Measurements from ENCODE around the gene OPCML. TPM values are rescaled to one million over a fixed set of nuclear protein-coding genes. Genes with fewer than 3 reads are reported as not detected.

The OPCML gene
- polyA plus RNA-seq, 3 donors = not detected

GRCh38 chr11:133337951-133338418 lies 194.3 kb downstream of the OPCML start:
- intact Hi-C loops (cut with micrococcal nuclease) = no loop called here
- Mint-ChIP-seq H3K27ac (no peak overlapping the region), H3K4me3 (no peak overlapping the region), H3K36me3 (no peaks in the 10 kb centered on the region), H3K4me1 (no peaks in the 10 kb centered on the region), H3K27me3 (ENCODE audit: low read depth in 3 of 3) (no peaks in the 10 kb centered on the region), H3K9me3 (peaks cover 0 to 7% (median 4%) of the 10 kb centered on the region in 7 donors)
- Histone ChIP-seq H3K4me3 (replicated peaks in 1 of 3; ENCODE audit: low read depth in 2 of 3, low read length in 3 of 3) (no peak overlapping the region), H3K27ac (ENCODE audit: low read depth in 1 of 2, low read length in 2 of 2) (no peak overlapping the region), H3K36me3 (replicated peaks in 1 of 2; ENCODE audit: control insufficient read depth in 1 of 2, insufficient read depth in 2 of 2, low read length in 2 of 2) (no peaks in the 10 kb centered on the region), H3K4me2 (replicated peaks; ENCODE audit: extremely low read depth, low read length, poor library complexity, severe bottlenecking) (no peak overlapping the region), H3K79me2 (ENCODE audit: insufficient read depth, low read length) (no peaks in the 10 kb centered on the region), H3K27me3 (ENCODE audit: control insufficient read depth in 2 of 2, insufficient read depth in 2 of 2, low read length in 2 of 2) (no peaks in the 10 kb centered on the region), H4K20me1 (ENCODE audit: insufficient read depth, low read length) (no peaks in the 10 kb centered on the region), H3K9me3 (replicated peaks in 1 of 2; ENCODE audit: control insufficient read depth in 1 of 2, insufficient read depth in 1 of 2, low read length in 2 of 2) (no peaks in the 10 kb centered on the region), H3K9ac (ENCODE audit: insufficient read depth, low read length, poor library complexity, severe bottlenecking) (no peak overlapping the region), H3K4me1 (ENCODE audit: control insufficient read depth in 1 of 2, insufficient read depth in 2 of 2, low read length in 2 of 2) (no peaks in the 10 kb centered on the region), H2AFZ (ENCODE audit: insufficient read depth, low read depth, low read length, poor library complexity, severe bottlenecking) (no peak overlapping the region)
- no peak for TF ChIP-seq CTCF (IDR thresholded peaks at IDR 0.05)
- 89% methylated on average over 4 of the region's 7 CpGs for WGBS (ENCODE audit: insufficient coverage)
- no peak for DNase-seq

GRCh38 chr11:133337193-133337592 lies 195.1 kb downstream of the OPCML start:
- TF ChIP-seq CTCF (IDR thresholded peaks at IDR 0.05) = no peak
- H3K36me3 Mint-ChIP-seq = no peaks in the 10 kb centered on the region
- H3K4me1 ChIP-seq (ENCODE audit: control insufficient read depth in 1 of 2, insufficient read depth in 2 of 2, low read length in 2 of 2) = no peaks in the 10 kb centered on the region
- no peak overlapping the region for H2AFZ ChIP-seq (ENCODE audit: insufficient read depth, low read depth, low read length, poor library complexity, severe bottlenecking)
- no peak overlapping the region for H3K4me3 ChIP-seq (replicated peaks in 1 of 3; ENCODE audit: low read depth in 2 of 3, low read length in 3 of 3)
- no peaks in the 10 kb centered on the region for H3K4me1 Mint-ChIP-seq
- DNase-seq = no peak
- H3K27ac ChIP-seq (ENCODE audit: low read depth in 1 of 2, low read length in 2 of 2) = no peak overlapping the region
- no peak overlapping the region for H3K9ac ChIP-seq (ENCODE audit: insufficient read depth, low read length, poor library complexity, severe bottlenecking)
- intact Hi-C loops (cut with micrococcal nuclease) = no loop called here
- no peaks in the 10 kb centered on the region for H3K79me2 ChIP-seq (ENCODE audit: insufficient read depth, low read length)
- H3K9me3 Mint-ChIP-seq = peaks cover 0 to 8% (median 4%) of the 10 kb centered on the region in 7 donors
- H3K27me3 Mint-ChIP-seq (ENCODE audit: low read depth in 3 of 3) = no peaks in the 10 kb centered on the region
- no peaks in the 10 kb centered on the region for H3K27me3 ChIP-seq (ENCODE audit: control insufficient read depth in 2 of 2, insufficient read depth in 2 of 2, low read length in 2 of 2)
- no peaks in the 10 kb centered on the region for H4K20me1 ChIP-seq (ENCODE audit: insufficient read depth, low read length)
- H3K9me3 ChIP-seq (replicated peaks in 1 of 2; ENCODE audit: control insufficient read depth in 1 of 2, insufficient read depth in 1 of 2, low read length in 2 of 2) = no peaks in the 10 kb centered on the region
- no peaks in the 10 kb centered on the region for H3K36me3 ChIP-seq (replicated peaks in 1 of 2; ENCODE audit: control insufficient read depth in 1 of 2, insufficient read depth in 2 of 2, low read length in 2 of 2)
- no peak overlapping the region for H3K4me3 Mint-ChIP-seq
- H3K27ac Mint-ChIP-seq = no peak overlapping the region
- 91% methylated on average over 4 of the region's 4 CpGs for WGBS (ENCODE audit: insufficient coverage)
- H3K4me2 ChIP-seq (replicated peaks; ENCODE audit: extremely low read depth, low read length, poor library complexity, severe bottlenecking) = no peak overlapping the region
